ENCODE results near the gene WBP1. TPM values are rescaled to one million over a fixed set of nuclear protein-coding genes. Genes with fewer than 3 reads are reported as not detected.

WBP1 gene
- total RNA-seq, 1 donor from 2014 or later = 109 TPM

DNA sequence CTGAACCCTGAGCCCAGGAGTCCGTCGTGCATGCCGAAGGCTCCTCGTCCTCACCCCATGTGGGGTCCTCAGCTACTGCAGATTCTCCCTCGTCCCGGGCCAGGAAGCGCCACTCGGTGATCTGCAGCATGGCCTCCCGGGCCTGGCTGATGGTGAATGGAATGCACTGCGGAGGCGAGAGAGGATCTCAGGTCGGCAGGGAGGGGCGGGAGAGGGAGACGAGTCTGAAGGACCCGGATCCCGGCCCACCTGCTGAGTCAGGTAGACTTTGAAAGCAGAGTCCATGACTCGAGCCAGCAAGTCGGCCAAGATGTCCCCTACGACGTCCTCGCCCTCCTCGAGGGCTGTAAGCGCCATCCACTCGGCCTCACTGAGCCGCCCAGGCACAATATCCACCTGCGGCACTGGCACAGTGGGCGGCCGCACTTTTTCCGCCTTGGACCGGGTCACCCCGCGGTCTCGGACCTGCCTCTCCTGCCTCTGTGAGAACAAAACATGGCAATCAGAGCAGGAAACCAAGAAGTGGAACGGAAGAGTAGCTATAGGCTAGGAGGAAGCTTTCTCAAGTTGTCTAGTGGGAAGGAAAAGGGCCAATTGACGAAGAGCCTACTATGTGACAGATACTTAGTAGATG, 42.4 kb upstream of the WBP1 start:
- DNase-seq = no peak
- H3K4me3 Mint-ChIP-seq (ENCODE audit: unreplicated experiment) = no peak overlapping the region
- TF ChIP-seq, protein P1, sequence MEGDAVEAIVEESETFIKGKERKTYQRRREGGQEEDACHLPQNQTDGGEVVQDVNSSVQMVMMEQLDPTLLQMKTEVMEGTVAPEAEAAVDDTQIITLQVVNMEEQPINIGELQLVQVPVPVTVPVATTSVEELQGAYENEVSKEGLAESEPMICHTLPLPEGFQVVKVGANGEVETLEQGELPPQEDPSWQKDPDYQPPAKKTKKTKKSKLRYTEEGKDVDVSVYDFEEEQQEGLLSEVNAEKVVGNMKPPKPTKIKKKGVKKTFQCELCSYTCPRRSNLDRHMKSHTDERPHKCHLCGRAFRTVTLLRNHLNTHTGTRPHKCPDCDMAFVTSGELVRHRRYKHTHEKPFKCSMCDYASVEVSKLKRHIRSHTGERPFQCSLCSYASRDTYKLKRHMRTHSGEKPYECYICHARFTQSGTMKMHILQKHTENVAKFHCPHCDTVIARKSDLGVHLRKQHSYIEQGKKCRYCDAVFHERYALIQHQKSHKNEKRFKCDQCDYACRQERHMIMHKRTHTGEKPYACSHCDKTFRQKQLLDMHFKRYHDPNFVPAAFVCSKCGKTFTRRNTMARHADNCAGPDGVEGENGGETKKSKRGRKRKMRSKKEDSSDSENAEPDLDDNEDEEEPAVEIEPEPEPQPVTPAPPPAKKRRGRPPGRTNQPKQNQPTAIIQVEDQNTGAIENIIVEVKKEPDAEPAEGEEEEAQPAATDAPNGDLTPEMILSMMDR (IDR thresholded peaks at IDR 0.05; ENCODE audit: partially characterized antibody, unreplicated experiment) = no peak
- H3K27ac Mint-ChIP-seq (ENCODE audit: unreplicated experiment) = no peak overlapping the region
- peaks cover 5% of the 10 kb centered on the region for H3K9me3 Mint-ChIP-seq (ENCODE audit: unreplicated experiment)
- H3K27me3 Mint-ChIP-seq (ENCODE audit: unreplicated experiment) = peaks cover 5% of the 10 kb centered on the region
- no peaks in the 10 kb centered on the region for H3K36me3 Mint-ChIP-seq (ENCODE audit: unreplicated experiment)
- peaks cover 10% of the 10 kb centered on the region for H3K4me1 Mint-ChIP-seq (ENCODE audit: low read depth, unreplicated experiment)

DNA sequence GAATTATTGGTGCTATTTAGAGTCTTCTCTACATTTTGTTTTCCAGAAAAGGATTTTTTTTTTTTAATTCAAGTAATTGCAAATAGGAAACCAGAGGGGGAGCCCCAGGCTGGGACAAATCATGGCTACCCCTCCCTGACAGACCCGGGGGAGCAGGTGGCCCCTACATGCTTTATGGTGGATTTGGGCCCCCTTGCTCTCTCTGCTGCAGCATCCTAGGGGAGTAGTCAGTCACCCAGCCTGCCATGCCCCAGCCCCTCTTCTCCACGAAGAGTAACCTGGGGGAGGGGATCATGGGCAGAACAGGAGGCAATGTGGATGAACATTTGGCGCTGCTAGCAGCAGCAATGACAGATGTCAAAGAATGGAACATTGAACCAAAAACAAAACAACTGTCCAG, 41.5 kb upstream of the WBP1 start:
- H3K4me3 Mint-ChIP-seq (ENCODE audit: unreplicated experiment) = peak overlapping the region; percentile 72
- peak overlapping the region; percentile 88 for H3K27ac Mint-ChIP-seq (ENCODE audit: unreplicated experiment)
- H3K9me3 Mint-ChIP-seq (ENCODE audit: unreplicated experiment) = peaks cover 6% of the 10 kb centered on the region
- TF ChIP-seq, protein P1 (IDR thresholded peaks at IDR 0.05; ENCODE audit: partially characterized antibody, unreplicated experiment) = no peak
- H3K27me3 Mint-ChIP-seq (ENCODE audit: unreplicated experiment) = peaks cover 7% of the 10 kb centered on the region
- DNase-seq = no peak
- peaks cover 10% of the 10 kb centered on the region for H3K4me1 Mint-ChIP-seq (ENCODE audit: low read depth, unreplicated experiment)
- H3K36me3 Mint-ChIP-seq (ENCODE audit: unreplicated experiment) = no peaks in the 10 kb centered on the region

DNA sequence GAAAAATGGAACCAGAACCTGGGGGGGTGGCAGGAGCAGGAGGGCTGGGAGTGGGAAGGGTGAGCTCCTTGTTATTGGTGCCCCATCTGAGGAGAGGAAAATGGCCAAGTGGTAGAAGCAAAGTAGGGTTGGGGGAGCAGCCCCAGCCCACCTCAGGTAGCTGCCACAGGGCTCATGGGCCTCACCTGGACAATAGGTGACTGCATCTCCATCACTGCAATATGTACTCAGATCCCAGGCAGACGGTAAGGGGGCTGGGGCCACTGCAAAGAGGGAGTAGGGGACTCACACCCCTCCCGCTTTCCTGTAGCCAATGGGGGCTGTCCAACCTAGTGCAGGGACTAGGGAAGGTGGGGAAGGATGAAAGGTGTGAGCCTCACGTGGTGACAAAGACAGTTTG, 41.0 kb upstream of the WBP1 start:
- Mint-ChIP-seq H3K4me3 (ENCODE audit: unreplicated experiment) (peak overlapping the region; percentile 72), H3K27me3 (ENCODE audit: unreplicated experiment) (peaks cover 10% of the 10 kb centered on the region), H3K9me3 (ENCODE audit: unreplicated experiment) (peaks cover 8% of the 10 kb centered on the region), H3K36me3 (ENCODE audit: unreplicated experiment) (no peaks in the 10 kb centered on the region), H3K27ac (ENCODE audit: unreplicated experiment) (peak overlapping the region; percentile 88), H3K4me1 (ENCODE audit: low read depth, unreplicated experiment) (peaks cover 10% of the 10 kb centered on the region)
- DNase-seq = no peak
- TF ChIP-seq, protein P1 (IDR thresholded peaks at IDR 0.05; ENCODE audit: partially characterized antibody, unreplicated experiment) = no peak

DNA sequence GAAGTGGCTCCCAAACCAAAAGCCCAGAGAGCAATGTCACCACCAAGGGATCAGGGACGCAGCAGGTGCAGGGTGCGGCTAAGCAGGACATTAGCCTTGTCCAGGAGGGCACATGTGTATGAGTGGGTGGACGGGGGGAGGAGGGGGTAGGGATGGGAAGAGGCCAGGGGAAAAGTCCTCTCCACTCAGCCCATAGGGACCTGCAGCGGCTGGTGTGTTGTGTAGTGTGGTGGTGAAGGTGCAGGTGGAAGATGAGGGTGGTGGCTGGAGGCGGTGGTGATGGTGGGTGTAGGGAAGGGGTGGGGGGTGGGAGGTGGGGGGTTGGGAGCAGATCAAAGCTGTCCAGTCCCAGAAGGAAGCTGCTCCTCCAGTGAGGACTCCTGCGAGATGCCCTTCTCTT, 40.5 kb upstream of the WBP1 start:
- Mint-ChIP-seq H3K36me3 (ENCODE audit: unreplicated experiment) (no peaks in the 10 kb centered on the region), H3K9me3 (ENCODE audit: unreplicated experiment) (peaks cover 7% of the 10 kb centered on the region), H3K4me3 (ENCODE audit: unreplicated experiment) (no peak overlapping the region), H3K4me1 (ENCODE audit: low read depth, unreplicated experiment) (peaks cover 10% of the 10 kb centered on the region), H3K27me3 (ENCODE audit: unreplicated experiment) (peaks cover 11% of the 10 kb centered on the region), H3K27ac (ENCODE audit: unreplicated experiment) (no peak overlapping the region)
- TF ChIP-seq, protein P1 (IDR thresholded peaks at IDR 0.05; ENCODE audit: partially characterized antibody, unreplicated experiment) = no peak
- DNase-seq = no peak

DNA sequence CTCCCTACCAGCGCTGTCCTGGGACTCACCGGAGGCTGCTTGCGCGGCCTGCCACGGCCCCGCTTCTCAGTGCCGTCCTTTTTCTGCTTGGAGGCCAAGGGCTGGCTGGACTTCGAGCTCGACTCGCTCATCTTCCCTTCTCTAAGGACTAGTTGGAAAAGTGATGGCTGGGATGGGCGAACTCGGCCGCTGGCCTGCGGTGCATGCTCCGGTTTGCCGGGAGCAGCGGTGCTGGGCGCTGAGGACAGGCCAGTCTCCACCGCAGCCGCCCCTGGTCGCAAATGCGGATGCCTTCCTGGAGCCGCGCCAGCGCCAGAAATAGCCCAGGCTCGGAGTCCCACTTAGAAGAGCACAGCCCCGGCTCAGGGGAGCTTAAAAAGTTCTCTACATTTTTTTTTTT, 39.9 kb upstream of the WBP1 start:
- H3K27me3 Mint-ChIP-seq (ENCODE audit: unreplicated experiment) = peaks cover 11% of the 10 kb centered on the region
- DNase-seq = no peak
- H3K27ac Mint-ChIP-seq (ENCODE audit: unreplicated experiment) = no peak overlapping the region
- peaks cover 10% of the 10 kb centered on the region for H3K4me1 Mint-ChIP-seq (ENCODE audit: low read depth, unreplicated experiment)
- H3K4me3 Mint-ChIP-seq (ENCODE audit: unreplicated experiment) = no peak overlapping the region
- peaks cover 10% of the 10 kb centered on the region for H3K9me3 Mint-ChIP-seq (ENCODE audit: unreplicated experiment)
- TF ChIP-seq, protein P1 (IDR thresholded peaks at IDR 0.05; ENCODE audit: partially characterized antibody, unreplicated experiment) = no peak
- H3K36me3 Mint-ChIP-seq (ENCODE audit: unreplicated experiment) = no peaks in the 10 kb centered on the region

Measured in glutamatergic neuron (in vitro differentiated cells).